Osteocyte (in vitro differentiated cells): ENCODE measurements around the gene ENOSF1. TPM values are rescaled to one million over a fixed set of nuclear protein-coding genes. Genes with fewer than 3 reads are reported as not detected.

ENCODE experiments used
- DNase-seq: peaks from one replicate; pipeline ENCODE4 v3.0.0; 2021; ENCODE audit warnings: mixed read lengths; ENCODE audit not compliant: unreplicated experiment; ENCODE audit errors: extremely low spot score
- H3K27ac Mint-ChIP-seq: one replicate; pipeline ENCODE4 v1.8.0; 2021; ENCODE audit warnings: mild to moderate bottlenecking, mixed read lengths; ENCODE audit not compliant: unreplicated experiment
- H3K27me3 Mint-ChIP-seq: one replicate; pipeline ENCODE4 v1.8.0; 2021; ENCODE audit warnings: mixed read lengths; ENCODE audit not compliant: unreplicated experiment
- H3K36me3 Mint-ChIP-seq: one replicate; pipeline ENCODE4 v1.8.0; 2021; ENCODE audit warnings: mixed read lengths; ENCODE audit not compliant: unreplicated experiment
- H3K4me1 Mint-ChIP-seq: one replicate; pipeline ENCODE4 v1.8.0; 2021; ENCODE audit warnings: mixed read lengths; ENCODE audit not compliant: unreplicated experiment
- H3K4me3 Mint-ChIP-seq: one replicate; pipeline ENCODE4 v1.8.0; 2021; ENCODE audit warnings: mild to moderate bottlenecking, moderate library complexity, mixed read lengths; ENCODE audit not compliant: unreplicated experiment
- H3K9me3 Mint-ChIP-seq: one replicate; pipeline ENCODE4 v1.8.0; 2021; ENCODE audit warnings: mixed read lengths; ENCODE audit not compliant: unreplicated experiment
- CTCF ChIP-seq: fragments of 200-600 bp; sonication (generic); IDR thresholded peaks from 2 replicates; pipeline ENCODE4 v1.5.0; 2021; ENCODE audit warnings: antibody characterized with exemption, mild to moderate bottlenecking, moderate library complexity
- total RNA-seq: library from RNA; stranded (reverse); gene quantifications from 2 replicates; pipeline ENCODE4 v1.2.1, GENCODE V29; 2021

Gene ENOSF1
- total RNA-seq, 1 donor from 2014 or later: 22.3 TPM

DNA sequence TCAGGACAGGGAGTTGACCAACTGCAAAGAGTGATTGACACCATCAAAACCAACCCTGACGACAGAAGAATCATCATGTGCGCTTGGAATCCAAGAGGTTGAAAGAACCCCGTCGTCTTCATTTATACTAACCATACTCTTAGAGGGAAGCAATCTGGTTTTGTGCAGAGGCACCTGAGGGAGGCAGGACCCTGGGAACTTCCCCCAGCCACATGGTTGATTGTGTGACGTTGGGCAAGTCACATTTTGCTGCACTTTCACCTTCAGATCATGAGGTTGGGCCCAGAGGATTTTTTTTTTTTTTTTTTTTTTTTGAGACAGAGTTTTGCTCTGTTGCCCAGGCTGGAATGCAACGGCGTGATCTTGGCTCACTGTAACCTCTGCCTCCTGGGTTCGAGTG lies 43.4 kb downstream of the ENOSF1 start:
- Mint-ChIP-seq H3K4me1 (no peaks in the 10 kb centered on the region), H3K27ac (no peak overlapping the region), H3K27me3 (no peaks in the 10 kb centered on the region), H3K9me3 (no peaks in the 10 kb centered on the region), H3K36me3 (peaks cover 28% of the 10 kb centered on the region), H3K4me3 (no peak overlapping the region)
- no peak for TF ChIP-seq CTCF
- no peak for DNase-seq

DNA sequence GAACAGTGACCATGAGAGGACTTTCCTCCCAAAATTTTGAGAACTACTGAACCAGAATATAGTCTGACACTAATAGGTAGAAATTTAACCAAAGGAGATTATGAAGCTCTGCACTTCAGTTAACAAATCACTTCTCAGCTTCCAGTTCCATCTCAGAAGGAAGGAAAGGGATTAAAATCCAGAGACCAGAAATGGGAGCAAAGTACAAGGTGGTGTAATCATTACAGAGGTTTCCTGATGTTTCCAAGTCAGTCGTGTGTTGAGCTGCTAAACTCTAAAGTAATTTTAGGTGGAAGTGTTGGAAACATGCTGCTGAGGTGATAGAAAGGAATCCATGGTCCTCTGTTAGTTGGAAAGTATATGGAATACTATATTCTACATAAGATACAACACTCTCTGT lies 44.2 kb downstream of the ENOSF1 start:
- no peaks in the 10 kb centered on the region for H3K4me1 Mint-ChIP-seq
- H3K36me3 Mint-ChIP-seq: peaks cover 28% of the 10 kb centered on the region
- H3K27ac Mint-ChIP-seq: no peak overlapping the region
- DNase-seq: no peak
- TF ChIP-seq CTCF: no peak
- H3K27me3 Mint-ChIP-seq: no peaks in the 10 kb centered on the region
- H3K9me3 Mint-ChIP-seq: no peaks in the 10 kb centered on the region
- no peak overlapping the region for H3K4me3 Mint-ChIP-seq

DNA sequence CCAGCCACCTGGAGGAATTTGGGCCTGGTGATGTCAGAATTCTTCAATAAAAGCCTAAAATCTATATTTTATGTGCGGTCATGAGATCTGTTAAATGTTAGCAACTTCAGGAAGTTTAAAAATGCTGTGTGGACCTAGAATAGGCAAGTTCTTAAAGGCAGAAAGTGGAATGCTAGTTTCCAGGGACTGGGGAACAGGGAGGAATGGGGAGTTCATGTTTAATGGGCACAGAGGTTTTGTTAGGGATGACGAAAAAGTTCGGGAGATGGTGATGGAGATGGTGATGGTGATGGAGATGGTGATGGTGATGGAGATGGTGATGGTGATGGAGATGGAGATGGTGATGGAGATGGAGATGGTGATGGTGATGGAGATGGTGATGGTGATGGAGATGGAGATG lies 45.8 kb downstream of the ENOSF1 start:
- H3K27me3 Mint-ChIP-seq: no peaks in the 10 kb centered on the region

DNA sequence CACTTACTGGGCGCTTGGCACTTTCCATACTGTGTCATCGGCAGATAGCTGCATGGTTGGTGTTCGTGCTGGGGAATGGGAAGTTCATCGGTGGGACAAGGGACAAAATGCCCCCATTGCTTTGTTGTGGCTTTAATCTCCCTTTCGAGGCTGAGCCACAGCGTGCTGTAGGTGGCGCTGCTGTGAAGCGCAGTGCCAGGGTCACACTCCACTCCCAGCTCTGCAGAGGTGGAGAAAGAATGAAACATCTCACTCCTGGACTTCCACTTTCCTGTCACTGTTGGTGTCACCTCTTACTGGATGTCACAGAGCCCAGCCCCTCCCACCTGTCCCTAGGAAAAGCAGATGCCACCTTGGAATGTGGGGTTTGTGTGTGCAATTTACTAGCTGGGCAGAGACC lies 46.3 kb downstream of the ENOSF1 start:
- H3K27ac Mint-ChIP-seq: no peak overlapping the region
- no peak overlapping the region for H3K4me3 Mint-ChIP-seq
- DNase-seq: no peak
- no peak for TF ChIP-seq CTCF
- no peaks in the 10 kb centered on the region for H3K27me3 Mint-ChIP-seq
- H3K4me1 Mint-ChIP-seq: no peaks in the 10 kb centered on the region
- H3K9me3 Mint-ChIP-seq: peaks cover 3% of the 10 kb centered on the region
- peaks cover 31% of the 10 kb centered on the region for H3K36me3 Mint-ChIP-seq

More for the DNA sequence above, 45.8 kb downstream of the ENOSF1 start:
- no peaks in the 10 kb centered on the region for H3K4me1 Mint-ChIP-seq
- H3K4me3 Mint-ChIP-seq: no peak overlapping the region
- H3K36me3 Mint-ChIP-seq: peaks cover 31% of the 10 kb centered on the region
- no peak for DNase-seq
- H3K27ac Mint-ChIP-seq: no peak overlapping the region
- H3K9me3 Mint-ChIP-seq: no peaks in the 10 kb centered on the region
- no peak for TF ChIP-seq CTCF

DNA sequence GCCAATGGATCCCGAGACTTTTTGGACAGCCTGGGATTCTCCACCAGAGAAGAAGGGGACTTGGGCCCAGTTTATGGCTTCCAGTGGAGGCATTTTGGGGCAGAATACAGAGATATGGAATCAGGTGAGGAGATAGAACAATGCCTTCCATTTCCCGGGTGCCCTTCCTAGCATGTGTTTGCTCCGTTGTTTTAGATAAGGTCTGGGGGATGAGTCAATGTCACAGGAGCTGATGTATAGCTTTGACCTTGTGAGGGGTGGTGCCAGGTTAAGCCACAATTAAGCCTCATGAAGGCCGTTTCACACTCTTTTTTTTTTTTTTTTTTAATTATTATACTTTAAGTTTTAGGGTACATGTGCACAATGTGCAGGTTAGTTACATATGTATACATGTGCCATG lies 50.2 kb downstream of the ENOSF1 start:
- Mint-ChIP-seq H3K4me1 (peaks cover 13% of the 10 kb centered on the region), H3K9me3 (peaks cover 4% of the 10 kb centered on the region), H3K36me3 (peaks cover 14% of the 10 kb centered on the region), H3K4me3 (no peak overlapping the region), H3K27me3 (no peaks in the 10 kb centered on the region), H3K27ac (no peak overlapping the region)
- no peak for TF ChIP-seq CTCF
- DNase-seq: no peak
